Astrocyte of the cerebellum (primary cell): Measurements from ENCODE around the gene C6.
A peak's percentile ranks its signal among the peaks of the same experiment; 100 is the strongest.

Experiments
- DNase-seq: peaks from one replicate; pipeline ENCODE4 v3.0.0-alpha.2; 2011; ENCODE audit warnings: low read depth
- H3K4me3 ChIP-seq: 2 replicates; pipeline ENCODE4 v1.5.1; 2011; ENCODE audit warnings: mild to moderate bottlenecking, low read depth, low read length, moderate library complexity
- CTCF ChIP-seq: IDR thresholded peaks from 2 replicates; pipeline ENCODE4 v1.5.1; 2012; ENCODE audit warnings: low read length, low read depth, moderate library complexity, mild to moderate bottlenecking; ENCODE audit errors: missing control alignments
- in situ Hi-C: cut with HindIII; loops from 2 replicates; pipeline ENCODE4 v1.10.0; 2017; ENCODE audit warnings: low sequenced_read_pairs

The C6 gene

DNA sequence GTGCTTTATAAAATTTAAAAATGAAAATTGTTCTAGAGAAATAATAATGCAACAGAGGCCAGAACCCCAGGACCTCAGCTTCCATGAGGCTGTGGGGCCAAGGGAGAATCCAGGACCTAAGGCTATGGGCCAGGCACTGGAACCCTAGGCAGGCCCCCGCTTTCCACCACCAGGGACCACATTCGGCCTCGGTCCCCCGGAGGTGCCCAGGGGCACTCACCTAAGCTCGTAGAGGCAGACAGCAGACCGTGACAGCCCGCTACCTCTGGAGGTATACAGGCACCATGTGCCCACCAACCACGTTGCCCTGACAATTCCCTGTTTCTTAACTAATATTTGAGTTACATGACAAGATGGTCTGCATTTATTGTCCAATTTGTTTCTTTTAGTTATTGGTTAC lies 92.7 kb downstream of the C6 start:
- no peak for TF ChIP-seq CTCF
- in situ Hi-C loops = no loop called here
- no peak overlapping the region for H3K4me3 ChIP-seq
- no peak for DNase-seq

GRCh38 chr5:41118177-41118576 lies 95.2 kb downstream of the C6 start:
- no peak for TF ChIP-seq CTCF
- no peak for DNase-seq
- in situ Hi-C loops = no loop called here
- H3K4me3 ChIP-seq = no peak overlapping the region

DNA sequence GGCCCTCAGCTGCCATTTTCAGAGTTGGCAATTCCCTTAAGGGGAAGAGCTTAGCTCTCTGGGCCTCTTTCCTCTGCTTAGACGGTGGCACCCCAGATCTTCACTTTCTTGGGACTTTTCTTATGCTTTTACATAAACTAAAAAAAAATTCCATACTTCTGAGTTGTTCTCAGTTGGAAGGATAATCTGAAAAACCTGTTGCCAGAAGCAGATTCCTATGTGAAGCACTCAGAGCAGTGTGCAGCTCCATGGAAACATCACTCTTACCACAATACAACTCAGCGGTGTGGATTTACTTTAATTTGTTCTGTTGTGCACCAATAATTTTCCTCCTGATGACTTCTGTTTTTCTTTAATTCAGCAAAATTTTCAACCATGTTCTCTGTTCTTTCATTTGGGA lies 98.1 kb downstream of the C6 start:
- in situ Hi-C loops = no loop called here
- peak; percentile 82 for DNase-seq
- no peak overlapping the region for H3K4me3 ChIP-seq
- no peak for TF ChIP-seq CTCF

- in situ Hi-C loops = no loop called here
- TF ChIP-seq CTCF = no peak
- H3K4me3 ChIP-seq = no peak overlapping the region
- DNase-seq = no peak
Observed at GRCh38 chr5:41112486-41113455, 100.6 kb downstream of the C6 start.

- no peak for DNase-seq
- in situ Hi-C loops = no loop called here
- TF ChIP-seq CTCF = no peak
Observed at GRCh38 chr5:41109186-41109585, 104.1 kb downstream of the C6 start.

DNA sequence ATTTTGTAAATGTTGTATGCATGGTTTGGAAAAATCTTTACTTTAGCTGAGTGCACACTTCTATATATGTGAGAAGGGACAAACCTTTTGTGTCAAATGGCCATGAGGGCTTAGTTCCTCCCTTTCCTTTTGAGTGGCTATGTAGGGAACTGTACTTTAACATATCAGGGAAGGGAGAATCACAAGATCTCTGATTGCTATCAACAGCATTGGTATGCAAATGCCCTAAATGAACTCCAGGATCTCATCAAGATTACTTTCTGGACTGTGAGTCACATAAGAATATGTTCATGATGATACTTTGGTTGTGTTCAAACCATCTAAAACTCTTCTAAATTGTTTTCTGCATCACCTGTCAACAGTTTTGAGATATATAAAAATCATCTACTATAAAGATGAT lies 111.0 kb downstream of the C6 start:
- no peak for DNase-seq
- in situ Hi-C loops = no loop called here
- no peak overlapping the region for H3K4me3 ChIP-seq
- no peak for TF ChIP-seq CTCF

More at GRCh38 chr5:41109186-41109585, 104.1 kb downstream of the C6 start:
- no peak overlapping the region for H3K4me3 ChIP-seq
